Islet precursor cell (in vitro differentiated cells): ENCODE measurements around the gene GRAP.

Experiments
- DNase-seq: peaks from one replicate; pipeline ENCODE4 v3.0.0-alpha.2; 2018

The GRAP gene

GRCh38 chr17:18981335-18981641 is 65.5 kb downstream of the GRAP start:
- DNase-seq, result no peak

DNA sequence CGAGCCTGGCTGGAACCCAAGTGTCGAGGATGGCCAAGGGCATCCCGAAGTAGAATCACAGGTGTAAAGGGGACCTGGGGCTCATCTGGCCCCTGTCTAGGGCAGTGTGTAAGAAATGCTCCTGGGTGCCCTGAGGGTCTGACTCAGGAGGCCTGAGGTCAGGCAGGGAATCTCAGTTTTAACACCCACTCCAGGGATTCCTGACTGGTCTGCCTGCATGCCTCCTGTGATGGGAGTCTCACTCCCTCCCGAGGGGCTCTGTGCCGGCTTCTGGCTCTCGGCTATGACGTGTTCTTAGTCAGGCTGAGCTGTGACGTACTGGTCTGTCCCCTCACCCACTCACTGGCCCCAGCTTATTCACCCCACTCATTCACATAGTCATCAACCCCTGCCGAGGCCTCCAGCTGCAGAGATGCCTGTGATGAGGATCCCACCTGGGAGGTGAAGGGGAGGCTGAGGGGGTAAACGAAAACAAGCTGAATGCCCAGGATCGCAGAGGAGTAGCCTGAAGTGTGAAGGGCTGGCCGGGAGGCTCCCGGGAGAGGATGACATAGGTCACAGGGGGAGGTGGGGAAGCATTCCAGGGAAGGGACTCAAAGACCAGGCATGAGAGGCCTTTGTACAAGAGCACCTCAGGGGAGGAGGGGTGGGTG is 65.9 kb downstream of the GRAP start:
- peak; percentile 86 for DNase-seq

DNA sequence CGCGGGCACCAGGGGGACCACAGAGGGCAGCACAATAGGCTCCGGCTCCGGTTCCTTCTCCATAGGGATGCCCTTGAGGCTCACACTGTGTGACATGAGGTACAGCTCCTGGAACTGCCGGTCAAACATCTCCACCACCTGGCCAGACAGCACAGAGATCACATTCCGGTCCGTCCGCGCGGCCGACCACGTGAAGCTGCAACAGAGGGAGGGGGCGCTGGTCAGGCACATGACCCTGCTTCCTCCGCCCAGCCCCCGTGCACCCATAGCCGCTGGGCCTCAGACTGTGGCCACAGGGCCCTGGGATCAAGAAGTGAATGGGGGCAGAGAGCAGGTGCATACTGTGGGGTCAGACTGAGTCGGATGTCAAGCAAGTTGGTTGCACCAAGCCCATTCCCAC is 68.1 kb downstream of the GRAP start:
- DNase-seq, result no peak

DNA sequence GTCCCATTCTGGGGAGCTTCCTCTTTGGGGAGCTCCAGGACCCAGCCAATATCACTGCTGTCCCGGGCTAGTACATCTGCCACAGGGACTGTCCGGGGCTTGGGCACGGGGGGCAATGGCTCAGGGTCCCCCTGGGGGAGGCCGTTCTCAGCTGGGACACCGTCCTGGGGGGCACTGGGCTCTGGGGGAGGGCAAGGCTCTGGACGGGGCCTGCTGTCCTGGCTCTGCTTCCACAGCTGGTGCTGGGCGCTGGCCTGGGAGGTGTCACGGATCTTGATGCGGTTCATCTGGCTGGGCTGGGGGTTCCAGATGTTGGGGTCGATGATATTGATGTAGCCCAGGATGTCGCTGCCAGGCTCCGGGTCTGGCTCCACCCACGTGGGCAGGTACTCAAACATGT is 68.7 kb downstream of the GRAP start:
- no peak for DNase-seq

DNA sequence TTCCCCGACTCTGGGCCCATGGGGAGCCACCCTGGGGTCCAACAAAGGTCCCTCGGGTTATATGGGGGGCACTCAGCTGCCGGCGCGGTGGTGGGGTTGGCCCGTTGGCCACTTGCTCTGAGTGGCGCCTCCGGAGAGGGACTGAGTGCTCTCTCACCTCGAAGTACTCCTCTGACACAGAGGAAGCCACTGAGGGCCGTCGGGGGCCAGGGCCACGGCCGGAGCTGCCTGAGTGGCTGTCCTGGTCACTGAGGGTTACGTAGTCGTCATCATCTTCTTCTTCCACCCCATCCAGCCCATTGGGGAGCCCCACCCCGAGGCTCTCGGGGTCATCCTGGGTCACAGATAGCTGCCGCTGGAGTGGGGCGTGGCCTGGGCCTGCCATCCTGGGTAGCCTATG is 69.1 kb downstream of the GRAP start:
- DNase-seq, result no peak

- no peak for DNase-seq
Measured at GRCh38 chr17:18977021-18977420, 69.7 kb downstream of the GRAP start.

- no peak for DNase-seq
Measured at GRCh38 chr17:18976201-18976600, 70.6 kb downstream of the GRAP start.

DNA sequence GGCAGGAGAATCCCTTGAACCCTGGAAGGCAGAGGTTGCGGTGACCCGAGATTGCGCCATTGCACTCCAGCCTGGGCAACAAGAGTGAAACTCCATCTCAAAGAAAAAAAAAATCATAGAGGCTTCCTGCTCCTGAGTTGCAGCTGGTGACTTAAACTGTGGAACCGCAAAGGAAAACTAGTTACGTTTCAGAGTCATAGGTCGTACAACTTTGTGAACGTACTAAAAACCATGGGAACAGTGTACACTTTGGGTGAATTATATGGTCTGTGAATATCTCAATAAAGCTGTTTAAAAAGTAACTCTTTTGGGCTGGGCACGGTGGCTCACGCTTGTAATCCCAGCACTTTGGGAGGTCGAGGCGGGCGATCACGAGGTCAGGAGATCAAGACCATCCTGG is 71.2 kb downstream of the GRAP start:
- no peak for DNase-seq

DNA sequence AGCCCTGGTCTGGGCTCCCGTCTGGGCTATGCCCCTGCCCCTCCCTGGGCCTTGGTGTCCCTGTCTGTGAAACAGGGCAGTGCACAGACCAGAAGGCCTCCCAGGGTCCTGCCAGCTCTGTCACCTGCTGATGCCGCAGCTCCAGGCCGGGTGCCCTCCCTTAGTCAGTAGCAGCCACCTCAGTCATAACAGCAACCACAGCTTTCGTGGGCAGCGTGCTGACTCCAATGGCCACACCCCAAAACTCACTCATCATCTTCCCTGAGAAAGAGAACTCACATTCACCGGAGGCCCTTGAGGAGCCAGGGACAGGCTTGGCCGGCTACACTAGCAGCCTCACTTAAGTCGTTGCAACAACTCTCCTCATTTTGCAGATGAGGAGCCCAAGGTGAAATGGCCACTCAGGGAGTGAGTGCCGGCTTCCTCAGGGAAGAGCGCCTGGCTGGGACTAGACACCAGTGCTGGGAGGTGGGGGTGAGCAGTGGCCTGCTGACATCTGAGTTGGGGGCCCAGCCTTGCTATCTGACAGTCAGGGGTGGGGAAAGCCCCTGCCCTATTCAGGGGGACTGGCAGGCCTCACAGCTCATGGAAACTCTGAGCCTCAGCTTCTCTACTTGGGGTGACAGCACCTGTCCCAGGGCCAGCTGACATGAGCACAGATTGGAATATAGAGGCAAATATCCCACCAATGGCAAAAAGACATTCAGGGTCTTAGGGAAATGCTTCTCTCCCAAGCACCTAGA is 72.2 kb downstream of the GRAP start:
- no peak for DNase-seq

- no peak for DNase-seq
Measured at GRCh38 chr17:18971801-18972200, 75.0 kb downstream of the GRAP start.
